HG02852 (cell line): ENCODE results near the gene FEM1A.
"Not testable (repeated sequence)": the region's sequence is repeated elsewhere in the genome, so short reads cannot be mapped to it uniquely, and the experiment has no call there.

Experiments used
- ATAC-seq: cut with Tn5 transposase; IDR thresholded peaks from one replicate; pipeline ENCODE4 v1.9.1; 2021; ENCODE audit warnings: mild to moderate bottlenecking, moderate library complexity; ENCODE audit not compliant: unreplicated experiment

The FEM1A gene

GRCh38 chr19:4845975-4846374 lies 54.4 kb downstream of the FEM1A start:
- ATAC-seq, result not testable (repeated sequence)

- ATAC-seq, result no peak
These were observed 55.8 kb downstream of the FEM1A start for GRCh38 chr19:4847190-4847973.

DNA sequence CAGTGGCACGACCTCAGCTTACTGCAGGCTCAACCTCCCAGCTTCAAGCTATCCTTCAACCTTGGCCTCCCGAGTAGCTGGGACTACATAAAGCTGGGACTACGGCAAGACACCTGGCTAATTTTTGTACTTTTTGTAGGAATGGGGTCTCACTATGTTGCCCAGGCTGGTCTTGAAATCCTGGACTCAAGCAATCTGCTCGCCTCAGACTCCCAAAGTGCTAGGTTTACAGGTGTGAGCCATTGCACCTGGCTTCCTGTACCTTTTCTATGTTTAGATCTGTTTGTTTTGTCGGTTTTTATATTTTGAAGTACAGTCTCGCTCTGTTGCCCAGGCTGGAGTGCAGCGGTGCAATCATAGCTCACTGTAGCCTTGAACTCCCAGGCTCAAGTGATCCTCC lies 57.5 kb downstream of the FEM1A start:
- no peak for ATAC-seq
